Left lung (tissue), 10 donors: ENCODE measurements around the gene BBS2. TPM values are rescaled to one million over a fixed set of nuclear protein-coding genes. Genes with fewer than 3 reads are reported as not detected.

Source experiments
- ATAC-seq: fragments of 200-7000 bp; cut with Tn5 transposase; one replicate; pipeline ENCODE4 v1.9.1; 2020; ENCODE audit warnings: moderate library complexity
- DNase-seq, 4 donors: peaks; one replicate each; pipeline ENCODE4 v3.0.0-alpha.2; 2013 to 2020
- H3K27ac ChIP-seq, 2 donors: fragments of 200-600 bp; sonication (generic) in 1 of 2; one replicate each; pipeline versions ENCODE4 v1.5.0 to v1.8.0; 2020 to 2021
- H3K27me3 ChIP-seq, 2 donors: fragments of 200-600 bp; sonication (generic) in 1 of 2; one replicate each; pipeline versions ENCODE4 v1.5.0 to v1.8.0; 2020 to 2021
- H3K36me3 ChIP-seq, 2 donors: fragments of 200-600 bp; sonication (generic) in 1 of 2; one replicate each; pipeline versions ENCODE4 v1.5.0 to v1.8.0; 2020 to 2021
- H3K4me1 ChIP-seq, 2 donors: fragments of 200-600 bp; one replicate each; pipeline ENCODE4 v1.8.0; 2021
- H3K4me3 ChIP-seq, 2 donors: fragments of 200-600 bp; sonication (generic) in 1 of 2; one replicate each; pipeline versions ENCODE4 v1.5.0 to v1.8.0; 2020 to 2021; ENCODE audit warnings: mild to moderate bottlenecking in 1 of 2
- H3K9me3 ChIP-seq, 2 donors: fragments of 200-600 bp; sonication (generic) in 1 of 2; one replicate each; pipeline versions ENCODE4 v1.5.0 to v1.8.0; 2020 to 2021
- CTCF ChIP-seq, 2 donors: fragments of 200-600 bp; sonication (generic) in 1 of 2; IDR thresholded peaks; one replicate each; pipeline versions ENCODE4 v1.5.0 to v1.8.0; 2021; ENCODE audit warnings: antibody characterized with exemption in 2 of 2
- intact Hi-C, 2 donors: fragments of 100-400 bp; cut with DNase I; formaldehyde crosslinking; loops; one replicate each; pipeline versions ENCODE4 v1.11.2 to v1.14.2; 2022
- polyA plus RNA-seq, 6 donors: library from polyadenylated mRNA; unstranded; fragments of 120-200 nt; gene quantifications; one replicate each; pipeline ENCODE4 v1.2.1, GENCODE V29; 2013; ENCODE audit not compliant: insufficient read length in 6 of 6
- total RNA-seq, 2 donors: library from RNA; stranded (reverse); fragmentation: NEBNext Ultra II Directional; extraction: Animal tissue kit (Norgen Biotek cat#: 25700); gene quantifications; one replicate each; pipeline ENCODE4 v1.2.1, GENCODE V29; 2021
- donor health status: DM: no; HTN: yes; CAD: no.
- donor health status: DM: no; HTN: no; CAD: no.

The BBS2 gene
- total and polyA plus RNA-seq, 8 donors, result 23.9 to 109 (median 81.8) TPM

GRCh38 chr16:56488035-56488434 is 31.8 kb downstream of the BBS2 start:
- TF ChIP-seq CTCF (IDR thresholded peaks at IDR 0.05), result no peak

GRCh38 chr16:56483394-56483793 is 36.4 kb downstream of the BBS2 start:
- no peaks in the 10 kb centered on the region for H3K9me3 ChIP-seq
- H3K36me3 ChIP-seq, result peaks cover 0 to 26% of the 10 kb centered on the region in 2 donors
- ATAC-seq (no peak), DNase-seq (no peak)
- H3K4me3 ChIP-seq, result no peak overlapping the region
- TF ChIP-seq CTCF (IDR thresholded peaks at IDR 0.05), result no peak
- intact Hi-C loops, result no loop called here
- no peak overlapping the region for H3K27ac ChIP-seq
- no peaks in the 10 kb centered on the region for H3K27me3 ChIP-seq
- no peaks in the 10 kb centered on the region for H3K4me1 ChIP-seq

More at GRCh38 chr16:56488035-56488434, 31.8 kb downstream of the BBS2 start:
- H3K9me3 ChIP-seq, result no peaks in the 10 kb centered on the region
- no peaks in the 10 kb centered on the region for H3K4me1 ChIP-seq
- H3K27me3 ChIP-seq, result no peaks in the 10 kb centered on the region
- H3K4me3 ChIP-seq, result no peak overlapping the region
- ATAC-seq (no peak), DNase-seq (no peak)
- intact Hi-C loops, result no loop called here
- no peak overlapping the region for H3K27ac ChIP-seq
- peaks cover 0 to 3% of the 10 kb centered on the region in 2 donors for H3K36me3 ChIP-seq

- Histone ChIP-seq H3K4me3 (no peak overlapping the region), H3K36me3 (peaks cover 0 to 32% of the 10 kb centered on the region in 2 donors), H3K27me3 (no peaks in the 10 kb centered on the region), H3K9me3 (no peaks in the 10 kb centered on the region), H3K27ac (no peak overlapping the region), H3K4me1 (no peaks in the 10 kb centered on the region)
- intact Hi-C loops, result no loop called here
- TF ChIP-seq CTCF (IDR thresholded peaks at IDR 0.05), result no peak
- ATAC-seq (no peak), DNase-seq (no peak)
Observed at GRCh38 chr16:56482683-56483236, 37.1 kb downstream of the BBS2 start.

GRCh38 chr16:56481468-56482122 is 38.2 kb downstream of the BBS2 start:
- intact Hi-C loops, result no loop called here
- H3K27ac ChIP-seq, result no peak overlapping the region
- H3K27me3 ChIP-seq, result no peaks in the 10 kb centered on the region
- no peak overlapping the region for H3K4me3 ChIP-seq
- H3K4me1 ChIP-seq, result no peaks in the 10 kb centered on the region
- H3K9me3 ChIP-seq, result no peaks in the 10 kb centered on the region
- no peak for DNase-seq
- TF ChIP-seq CTCF (IDR thresholded peaks at IDR 0.05), result no peak
- ATAC-seq, result no peak
- peaks cover 0 to 44% of the 10 kb centered on the region in 2 donors for H3K36me3 ChIP-seq

- H3K27ac ChIP-seq, result no peak overlapping the region
- ATAC-seq (no peak), DNase-seq (no peak)
- TF ChIP-seq CTCF (IDR thresholded peaks at IDR 0.05), result no peak
- H3K9me3 ChIP-seq, result no peaks in the 10 kb centered on the region
- H3K4me3 ChIP-seq, result no peak overlapping the region
- intact Hi-C loops, result no loop called here
- H3K4me1 ChIP-seq, result no peaks in the 10 kb centered on the region
- peaks cover 0 to 50% of the 10 kb centered on the region in 2 donors for H3K36me3 ChIP-seq
- no peaks in the 10 kb centered on the region for H3K27me3 ChIP-seq
Observed at GRCh38 chr16:56480776-56481467, 38.9 kb downstream of the BBS2 start.
